Left ventricle myocardium inferior (tissue), 1 donor: ENCODE results near the gene PDK3. TPM values are rescaled to one million over a fixed set of nuclear protein-coding genes. Genes with fewer than 3 reads are reported as not detected.
A peak's percentile ranks its signal among the peaks of the same experiment; 100 is the strongest.

Experiments
- DNase-seq: peaks from one replicate; pipeline ENCODE4 v3.0.0-alpha.2; 2020
- H3K27ac ChIP-seq: fragments of 200-600 bp; replicated peaks from 2 replicates; pipeline ENCODE4 v1.8.0; 2021
- H3K27me3 ChIP-seq: fragments of 200-600 bp; 2 replicates; pipeline ENCODE4 v1.8.0; 2021; ENCODE audit warnings: low read depth
- H3K36me3 ChIP-seq: fragments of 200-600 bp; 2 replicates; pipeline ENCODE4 v1.8.0; 2021
- H3K4me1 ChIP-seq: fragments of 200-600 bp; 2 replicates; pipeline ENCODE4 v1.8.0; 2021
- H3K4me3 ChIP-seq: fragments of 200-600 bp; 2 replicates; pipeline ENCODE4 v1.8.0; 2021; ENCODE audit warnings: mild to moderate bottlenecking, moderate library complexity
- H3K9me3 ChIP-seq: fragments of 200-600 bp; replicated peaks from 2 replicates; pipeline ENCODE4 v1.8.0; 2021
- CTCF ChIP-seq: fragments of 200-600 bp; IDR thresholded peaks from 2 replicates; pipeline ENCODE4 v1.8.0; 2021; ENCODE audit warnings: antibody characterized with exemption, mild to moderate bottlenecking, borderline replicate concordance
- intact Hi-C: fragments of 100-400 bp; cut with micrococcal nuclease; formaldehyde crosslinking; loops from one replicate; pipeline ENCODE4 v1.11.0; 2022
- total RNA-seq: library from RNA; stranded (reverse); fragmentation: NEBNext Ultra II Directional; extraction: Animal tissue kit (Norgen Biotek cat#: 25700); gene quantifications from one replicate; pipeline ENCODE4 v1.2.1, GENCODE V29; 2021
- donor health status: DM: no; HTN: yes; CAD: no; lungs with severe emphysema.

The PDK3 gene
- total RNA-seq, 1 donor from 2014 or later, result 10.7 TPM

- peak overlapping the region; percentile 81 for H3K27ac ChIP-seq
- H3K4me1 ChIP-seq, result peaks cover 25% of the 10 kb centered on the region
- TF ChIP-seq CTCF, result no peak
- no peaks in the 10 kb centered on the region for H3K27me3 ChIP-seq
- no peaks in the 10 kb centered on the region for H3K36me3 ChIP-seq
- peak overlapping the region; percentile 81 for H3K4me3 ChIP-seq
- no peaks in the 10 kb centered on the region for H3K9me3 ChIP-seq
- no peak for DNase-seq
- intact Hi-C loops, result no loop called here
Measured at GRCh38 chrX:24466025-24466424, 939 bp downstream of the PDK3 start.

- Histone ChIP-seq H3K9me3 (no peaks in the 10 kb centered on the region), H3K27me3 (no peaks in the 10 kb centered on the region), H3K36me3 (no peaks in the 10 kb centered on the region), H3K4me1 (peaks cover 25% of the 10 kb centered on the region), H3K27ac (no peak overlapping the region), H3K4me3 (no peak overlapping the region)
- no peak for DNase-seq
- no peak for TF ChIP-seq CTCF
- intact Hi-C loops, result no loop called here
Measured at GRCh38 chrX:24468245-24468644, 3.2 kb downstream of the PDK3 start.

- no peak for TF ChIP-seq CTCF
- Histone ChIP-seq H3K9me3 (no peaks in the 10 kb centered on the region), H3K27ac (no peak overlapping the region), H3K36me3 (no peaks in the 10 kb centered on the region), H3K4me1 (peaks cover 12% of the 10 kb centered on the region), H3K27me3 (no peaks in the 10 kb centered on the region), H3K4me3 (no peak overlapping the region)
- intact Hi-C loops, result no loop called here
- no peak for DNase-seq
Measured at GRCh38 chrX:24471808-24472207, 6.7 kb downstream of the PDK3 start.

- Histone ChIP-seq H3K4me3 (no peak overlapping the region), H3K36me3 (no peaks in the 10 kb centered on the region), H3K27me3 (no peaks in the 10 kb centered on the region), H3K27ac (no peak overlapping the region), H3K4me1 (peaks cover 6% of the 10 kb centered on the region), H3K9me3 (no peaks in the 10 kb centered on the region)
- no peak for DNase-seq
- no peak for TF ChIP-seq CTCF
- intact Hi-C loops, result no loop called here
Measured at GRCh38 chrX:24475480-24475879, 10.4 kb downstream of the PDK3 start.

GRCh38 chrX:24478509-24478908 is 13.4 kb downstream of the PDK3 start:
- Histone ChIP-seq H3K27ac (peak overlapping the region; percentile 30), H3K27me3 (no peaks in the 10 kb centered on the region), H3K9me3 (no peaks in the 10 kb centered on the region), H3K36me3 (no peaks in the 10 kb centered on the region), H3K4me1 (peaks cover 6% of the 10 kb centered on the region), H3K4me3 (no peak overlapping the region)
- DNase-seq, result no peak
- no peak for TF ChIP-seq CTCF
- intact Hi-C loops, result no loop called here

GRCh38 chrX:24479924-24480323 is 14.8 kb downstream of the PDK3 start:
- H3K36me3 ChIP-seq, result no peaks in the 10 kb centered on the region
- peak overlapping the region; percentile 16 for H3K27ac ChIP-seq
- H3K4me1 ChIP-seq, result peaks cover 6% of the 10 kb centered on the region
- no peak for TF ChIP-seq CTCF
- H3K27me3 ChIP-seq, result no peaks in the 10 kb centered on the region
- H3K9me3 ChIP-seq, result no peaks in the 10 kb centered on the region
- DNase-seq, result no peak
- intact Hi-C loops, result no loop called here
- H3K4me3 ChIP-seq, result no peak overlapping the region
